Endothelial cell (in vitro differentiated cells): ENCODE measurements around the gene LRRC71. TPM values are rescaled to one million over a fixed set of nuclear protein-coding genes. Genes with fewer than 3 reads are reported as not detected.
A peak's percentile ranks its signal among the peaks of the same experiment; 100 is the strongest.

Experiments
- DNase-seq: peaks from one replicate; pipeline ENCODE4 v3.0.0; 2021; ENCODE audit warnings: low spot score
- H3K27ac Mint-ChIP-seq: one replicate; pipeline ENCODE4 v1.8.0; 2021; ENCODE audit warnings: mixed read lengths, inconsistent platforms; ENCODE audit not compliant: unreplicated experiment
- H3K27me3 Mint-ChIP-seq: one replicate; pipeline ENCODE4 v1.8.0; 2021; ENCODE audit warnings: mild to moderate bottlenecking, moderate library complexity, mixed read lengths, inconsistent platforms; ENCODE audit not compliant: unreplicated experiment
- H3K36me3 Mint-ChIP-seq: one replicate; pipeline ENCODE4 v1.8.0; 2021; ENCODE audit warnings: mild to moderate bottlenecking, low read depth, mixed read lengths, inconsistent platforms; ENCODE audit not compliant: unreplicated experiment
- H3K4me1 Mint-ChIP-seq: one replicate; pipeline ENCODE4 v1.8.0; 2021; ENCODE audit warnings: mild to moderate bottlenecking, mixed read lengths, inconsistent platforms; ENCODE audit not compliant: unreplicated experiment
- H3K4me3 Mint-ChIP-seq: one replicate; pipeline ENCODE4 v1.8.0; 2021; ENCODE audit warnings: mild to moderate bottlenecking, mixed read lengths, inconsistent platforms; ENCODE audit not compliant: unreplicated experiment
- H3K9me3 Mint-ChIP-seq: one replicate; pipeline ENCODE4 v1.8.0; 2021; ENCODE audit warnings: mixed read lengths, inconsistent platforms; ENCODE audit not compliant: unreplicated experiment
- total RNA-seq: library from RNA; stranded (reverse); fragmentation: NEBNext Ultra II Directional; extraction: Animal tissue kit (Norgen Biotek cat#: 25700); gene quantifications from one replicate; pipeline ENCODE4 v1.2.1, GENCODE V29; 2021; ENCODE audit not compliant: unreplicated experiment
- TF ChIP-seq, protein P1 (sequence below): fragments of 200-600 bp; sonication (generic); IDR thresholded peaks from one replicate; pipeline ENCODE4 v1.5.0; 2021; ENCODE audit warnings: antibody characterized with exemption; ENCODE audit not compliant: unreplicated experiment

LRRC71 gene
- total RNA-seq, 1 donor from 2014 or later, result 0.95 TPM

DNA sequence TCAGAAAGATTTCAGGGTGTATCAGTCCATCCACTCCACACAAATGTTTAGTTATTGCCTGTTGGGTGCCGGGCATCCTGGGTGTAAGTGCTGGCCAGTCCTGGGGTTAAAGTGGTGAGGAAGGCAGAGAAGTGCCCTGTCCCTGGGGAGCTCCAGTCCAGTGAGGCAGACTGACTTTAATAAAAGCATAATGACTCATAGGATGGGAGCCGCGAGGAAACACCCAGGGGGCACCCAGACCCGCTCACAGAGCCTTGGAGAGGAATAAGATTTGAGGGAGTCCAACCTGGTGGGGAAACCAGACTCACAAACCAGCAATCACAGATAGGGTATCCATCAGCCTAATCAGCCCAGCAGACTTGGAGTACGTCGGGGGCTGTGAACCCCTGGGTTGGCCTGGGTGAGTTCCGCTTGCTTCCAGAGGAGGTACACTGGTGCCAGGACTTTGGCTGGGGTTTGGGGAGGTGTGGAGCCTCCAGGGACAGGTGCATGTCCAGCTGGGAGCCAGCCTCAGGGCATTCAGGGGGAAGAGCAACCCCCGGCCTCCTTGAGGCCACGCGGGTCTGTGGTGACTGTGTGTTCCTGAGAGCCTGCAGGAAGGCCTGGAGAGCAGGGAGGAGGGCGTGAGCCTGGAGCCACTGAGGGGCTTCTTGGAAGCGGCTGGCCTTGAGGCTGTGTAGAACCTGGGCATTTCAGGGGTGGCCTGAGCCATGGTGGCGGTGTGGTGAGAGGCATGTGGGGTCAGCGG lies 23.2 kb upstream of the LRRC71 start:
- Mint-ChIP-seq H3K4me3 (peak overlapping the region; percentile 81), H3K27me3 (peaks cover 22% of the 10 kb centered on the region), H3K9me3 (no peaks in the 10 kb centered on the region), H3K36me3 (peaks cover 5% of the 10 kb centered on the region), H3K27ac (peak overlapping the region; percentile 97), H3K4me1 (peaks cover 70% of the 10 kb centered on the region)
- no peak for DNase-seq
- TF ChIP-seq, protein P1, sequence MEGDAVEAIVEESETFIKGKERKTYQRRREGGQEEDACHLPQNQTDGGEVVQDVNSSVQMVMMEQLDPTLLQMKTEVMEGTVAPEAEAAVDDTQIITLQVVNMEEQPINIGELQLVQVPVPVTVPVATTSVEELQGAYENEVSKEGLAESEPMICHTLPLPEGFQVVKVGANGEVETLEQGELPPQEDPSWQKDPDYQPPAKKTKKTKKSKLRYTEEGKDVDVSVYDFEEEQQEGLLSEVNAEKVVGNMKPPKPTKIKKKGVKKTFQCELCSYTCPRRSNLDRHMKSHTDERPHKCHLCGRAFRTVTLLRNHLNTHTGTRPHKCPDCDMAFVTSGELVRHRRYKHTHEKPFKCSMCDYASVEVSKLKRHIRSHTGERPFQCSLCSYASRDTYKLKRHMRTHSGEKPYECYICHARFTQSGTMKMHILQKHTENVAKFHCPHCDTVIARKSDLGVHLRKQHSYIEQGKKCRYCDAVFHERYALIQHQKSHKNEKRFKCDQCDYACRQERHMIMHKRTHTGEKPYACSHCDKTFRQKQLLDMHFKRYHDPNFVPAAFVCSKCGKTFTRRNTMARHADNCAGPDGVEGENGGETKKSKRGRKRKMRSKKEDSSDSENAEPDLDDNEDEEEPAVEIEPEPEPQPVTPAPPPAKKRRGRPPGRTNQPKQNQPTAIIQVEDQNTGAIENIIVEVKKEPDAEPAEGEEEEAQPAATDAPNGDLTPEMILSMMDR, result no peak

- Mint-ChIP-seq H3K4me3 (peak overlapping the region; percentile 75), H3K9me3 (no peaks in the 10 kb centered on the region)
Observed at GRCh38 chr1:156898161-156898566, 22.3 kb upstream of the LRRC71 start.

GRCh38 chr1:156898971-156899664 lies 21.3 kb upstream of the LRRC71 start:
- no peaks in the 10 kb centered on the region for H3K9me3 Mint-ChIP-seq
- H3K4me3 Mint-ChIP-seq, result peak overlapping the region; percentile 14
- H3K27me3 Mint-ChIP-seq, result peaks cover 22% of the 10 kb centered on the region
- H3K36me3 Mint-ChIP-seq, result peaks cover 13% of the 10 kb centered on the region
- DNase-seq, result no peak
- TF ChIP-seq, protein P1, result no peak
- H3K27ac Mint-ChIP-seq, result peak overlapping the region; percentile 93
- H3K4me1 Mint-ChIP-seq, result peaks cover 81% of the 10 kb centered on the region

More at GRCh38 chr1:156898161-156898566, 22.3 kb upstream of the LRRC71 start:
- TF ChIP-seq, protein P1, result no peak
- Mint-ChIP-seq H3K27ac (peak overlapping the region; percentile 97), H3K27me3 (peaks cover 22% of the 10 kb centered on the region), H3K36me3 (peaks cover 5% of the 10 kb centered on the region), H3K4me1 (peaks cover 75% of the 10 kb centered on the region)
- peak; percentile 72 for DNase-seq

GRCh38 chr1:156899956-156900718 lies 20.3 kb upstream of the LRRC71 start:
- H3K36me3 Mint-ChIP-seq, result peaks cover 17% of the 10 kb centered on the region
- peaks cover 18% of the 10 kb centered on the region for H3K27me3 Mint-ChIP-seq
- H3K9me3 Mint-ChIP-seq, result no peaks in the 10 kb centered on the region
- H3K4me3 Mint-ChIP-seq, result no peak overlapping the region
- H3K4me1 Mint-ChIP-seq, result peaks cover 75% of the 10 kb centered on the region
- no peak overlapping the region for H3K27ac Mint-ChIP-seq
- no peak for DNase-seq
- TF ChIP-seq, protein P1, result no peak
